HepG2 (cell line): ENCODE results near the gene HAGHL. TPM values are rescaled to one million over a fixed set of nuclear protein-coding genes. Genes with fewer than 3 reads are reported as not detected.

ENCODE experiments used
- AKAP8 ChIP-seq: sonication (generic); formaldehyde crosslinking; IDR thresholded peaks from 2 replicates; pipeline ENCODE4 v1.5.1; 2020; ENCODE audit warnings: mild to moderate bottlenecking, missing genetic modification reagents
- BORCS8-MEF2B ChIP-seq: sonication (generic); formaldehyde crosslinking; IDR thresholded peaks from 2 replicates; pipeline ENCODE4 v1.8.0; 2022; ENCODE audit warnings: mild to moderate bottlenecking, missing genetic modification reagents
- ETV5 ChIP-seq: IDR thresholded peaks from 2 replicates; pipeline ENCODE4 v1.6.1; 2018; ENCODE audit warnings: missing biosample characterization, missing genetic modification reagents, inconsistent platforms, borderline replicate concordance
- GZF1 ChIP-seq: sonication (generic); formaldehyde crosslinking; IDR thresholded peaks from 2 replicates; pipeline ENCODE4 v1.5.1; 2020; ENCODE audit warnings: mild to moderate bottlenecking, missing genetic modification reagents
- KDM5B ChIP-seq: sonication (generic); formaldehyde crosslinking; IDR thresholded peaks from 2 replicates; pipeline ENCODE4 v1.4.0; 2020; ENCODE audit warnings: missing genetic modification reagents, mild to moderate bottlenecking, borderline replicate concordance
- NBN ChIP-seq: fragments of 450-650 bp; conservative IDR thresholded peaks from 2 replicates; pipeline ENCODE4 v1.6.1; 2017
- PCBP2 ChIP-seq: fragments of 200-400 bp; formaldehyde crosslinking; optimal IDR thresholded peaks from 2 replicates; pipeline ENCODE3; 2018; ENCODE audit warnings: low read length, low read depth; ENCODE audit not compliant: poor library complexity, severe bottlenecking
- SP1 ChIP-seq, 2 experiments: fragments of 450-650 bp in 1 of 2; sonication (generic) in 1 of 2; formaldehyde crosslinking in 1 of 2; IDR thresholded peaks; 2 replicates each; pipeline versions ENCODE4 v1.4.0 to v1.6.1; 2016 to 2020; ENCODE audit warnings: missing genetic modification reagents in 1 of 2
- WIZ ChIP-seq: sonication (generic); formaldehyde crosslinking; IDR thresholded peaks from 2 replicates; pipeline ENCODE4 v1.5.1; 2020; ENCODE audit warnings: mild to moderate bottlenecking, missing genetic modification reagents
- ZNF337 ChIP-seq: sonication (generic); formaldehyde crosslinking; IDR thresholded peaks from 2 replicates; pipeline ENCODE4 v1.5.1; 2020; ENCODE audit warnings: missing genetic modification reagents, low read depth, mild to moderate bottlenecking, borderline replicate concordance
- ZNF501 ChIP-seq: sonication (generic); formaldehyde crosslinking; IDR thresholded peaks from 2 replicates; pipeline ENCODE4 v1.5.1; 2020; ENCODE audit warnings: mild to moderate bottlenecking, moderate library complexity, missing genetic modification reagents
- ZNF549 ChIP-seq: sonication (generic); formaldehyde crosslinking; IDR thresholded peaks from 2 replicates; pipeline ENCODE4 v1.5.0; 2020; ENCODE audit warnings: missing genetic modification reagents
- ZNF709 ChIP-seq: sonication (generic); formaldehyde crosslinking; IDR thresholded peaks from 2 replicates; pipeline ENCODE4 v1.5.0; 2020; ENCODE audit warnings: mild to moderate bottlenecking, missing genetic modification reagents
- ZSCAN29 ChIP-seq: sonication (generic); formaldehyde crosslinking; conservative IDR thresholded peaks from 2 replicates; pipeline ENCODE4 v1.4.0; 2020; ENCODE audit warnings: mild to moderate bottlenecking, missing genetic modification reagents
- polyA plus RNA-seq, 8 experiments: library from polyadenylated mRNA; depleted of rRNA in 3 of 8; stranded (reverse) in 7 of 8; unstranded in 1 of 8; fragments of >200 nt; fragmentation: Illumina TruSeq in 4 of 8; extraction: Trizol in 4 of 8; gene quantifications; 2 replicates each; pipeline versions ENCODE4 v1.2.1 to v1.2.3, GENCODE V29; 2011 to 2016; ENCODE audit warnings: low read depth in 4 of 8, missing spikeins in 1 of 8, mixed read lengths in 1 of 8; ENCODE audit not compliant: insufficient read depth in 1 of 8
- total RNA-seq, 5 experiments: library from RNA; depleted of rRNA; stranded (reverse); fragments of >200 nt; fragmentation: Illumina TruSeq; extraction: Trizol; gene quantifications; 2 replicates each; pipeline ENCODE4 v1.2.3, GENCODE V29; 2016; ENCODE audit warnings: low read depth in 1 of 5
- TF ChIP-seq, protein P1 (sequence below): IDR thresholded peaks from 2 replicates; pipeline ENCODE4 v1.6.1; 2018; ENCODE audit warnings: missing genetic modification reagents
- TF ChIP-seq, protein P2 (sequence below): sonication (generic); formaldehyde crosslinking; IDR thresholded peaks from 2 replicates; pipeline ENCODE4 v1.8.0; 2022; ENCODE audit warnings: missing genetic modification reagents, mild to moderate bottlenecking, inconsistent platforms, borderline replicate concordance
- TF ChIP-seq, protein P3 (sequence below): sonication (generic); IDR thresholded peaks from 2 replicates; pipeline ENCODE4 v1.6.1; 2016; ENCODE audit warnings: low read depth, borderline replicate concordance
- TF ChIP-seq, protein P4 (sequence below): sonication (generic); formaldehyde crosslinking; IDR thresholded peaks from 2 replicates; pipeline ENCODE4 v1.4.0; 2020; ENCODE audit warnings: missing genetic modification reagents
- TF ChIP-seq, protein P5 (sequence below): IDR thresholded peaks from 2 replicates; pipeline ENCODE4 v1.6.1; 2016

Gene HAGHL
- total and polyA plus RNA-seq, 2 of the 13 experiments (the other 11 are each of a cell fraction or from before 2014, with no cell fraction given): 3.4 to 8.4 TPM

DNA sequence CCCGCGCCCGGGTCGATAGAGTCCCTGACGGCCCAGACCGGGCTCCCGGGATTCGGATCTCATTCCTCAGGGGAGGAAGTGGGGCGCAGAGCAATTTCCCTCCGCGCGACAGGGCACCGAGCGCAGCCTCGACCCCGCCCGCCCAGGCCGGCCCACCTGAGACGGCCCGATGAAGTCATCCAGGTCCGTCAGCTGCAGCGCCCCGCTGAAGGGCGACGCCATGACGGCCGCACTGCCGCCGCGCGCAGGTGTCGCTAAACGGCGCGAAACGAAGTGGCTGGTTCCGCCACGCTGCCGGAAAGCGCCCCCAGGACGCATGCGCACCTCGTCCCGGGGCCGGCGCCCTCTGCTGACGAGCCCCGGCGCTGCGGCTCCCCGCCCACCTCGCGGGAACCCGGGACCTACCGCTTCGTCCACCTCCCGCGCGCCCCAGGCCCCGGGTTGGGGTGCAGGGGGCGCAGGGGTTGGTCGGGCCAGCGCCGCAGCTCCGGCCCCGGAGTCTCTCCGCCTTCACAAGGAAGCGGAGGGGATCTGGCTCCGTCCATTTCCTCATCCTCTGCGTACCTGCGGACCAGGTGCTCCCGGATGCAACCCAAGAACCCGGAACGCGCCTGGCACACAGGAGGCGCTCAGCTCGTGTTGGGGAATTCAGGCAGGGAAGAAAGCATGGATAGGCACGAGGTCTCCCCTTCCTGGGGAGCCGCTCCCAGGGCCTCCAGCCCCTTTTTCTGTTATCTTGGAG is 14.0 kb downstream of the HAGHL start, which contains the start of gene CIAO3 (continued):
- TF ChIP-seq, protein P1, sequence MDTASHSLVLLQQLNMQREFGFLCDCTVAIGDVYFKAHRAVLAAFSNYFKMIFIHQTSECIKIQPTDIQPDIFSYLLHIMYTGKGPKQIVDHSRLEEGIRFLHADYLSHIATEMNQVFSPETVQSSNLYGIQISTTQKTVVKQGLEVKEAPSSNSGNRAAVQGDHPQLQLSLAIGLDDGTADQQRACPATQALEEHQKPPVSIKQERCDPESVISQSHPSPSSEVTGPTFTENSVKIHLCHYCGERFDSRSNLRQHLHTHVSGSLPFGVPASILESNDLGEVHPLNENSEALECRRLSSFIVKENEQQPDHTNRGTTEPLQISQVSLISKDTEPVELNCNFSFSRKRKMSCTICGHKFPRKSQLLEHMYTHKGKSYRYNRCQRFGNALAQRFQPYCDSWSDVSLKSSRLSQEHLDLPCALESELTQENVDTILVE (CRISPR knock-in tag): peak; percentile 84
- no peak; the same call in 1 of the 2 replicates for TF ChIP-seq ZNF501 (CRISPR knock-in tag)
- peak; percentile 83; the same call in 1 of the 2 replicates for TF ChIP-seq KDM5B (CRISPR knock-in tag)
- peak; percentile 74; the same call in 1 of the 2 replicates for TF ChIP-seq ZSCAN29 (CRISPR knock-in tag)
- TF ChIP-seq NBN: no peak
- TF ChIP-seq ZNF549 (CRISPR knock-in tag): no peak
- TF ChIP-seq ZNF337: no peak
- 0 out of 2 replicates have a peak, but pooled peaks have one; percentile 24 for TF ChIP-seq BORCS8-MEF2B (CRISPR knock-in tag)
- TF ChIP-seq GZF1 (CRISPR knock-in tag): peak; percentile 54; the same call in 1 of the 2 replicates
- no peak for TF ChIP-seq SP1 (IDR thresholded peaks at IDR 0.05)
- peak; percentile 76 for TF ChIP-seq SP1 (CRISPR knock-in tag; IDR thresholded peaks at IDR 0.05)
- TF ChIP-seq, protein P2, sequence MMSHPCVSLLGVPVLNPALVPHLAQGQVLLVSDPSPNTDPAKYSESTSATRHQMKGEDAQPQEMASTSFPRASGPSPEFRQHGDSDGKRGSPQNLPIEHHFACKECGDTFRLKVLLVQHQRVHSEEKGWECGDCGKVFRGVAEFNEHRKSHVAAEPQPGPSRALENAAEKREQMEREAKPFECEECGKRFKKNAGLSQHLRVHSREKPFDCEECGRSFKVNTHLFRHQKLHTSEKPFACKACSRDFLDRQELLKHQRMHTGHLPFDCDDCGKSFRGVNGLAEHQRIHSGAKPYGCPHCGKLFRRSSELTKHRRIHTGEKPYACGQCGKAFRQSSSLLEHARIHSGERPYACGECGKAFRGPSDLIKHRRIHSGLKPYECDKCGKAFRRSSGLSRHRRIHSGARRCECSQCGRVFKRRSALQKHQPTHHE (CRISPR knock-in tag): no peak; the same call in 1 of the 2 replicates
- TF ChIP-seq, protein P3, sequence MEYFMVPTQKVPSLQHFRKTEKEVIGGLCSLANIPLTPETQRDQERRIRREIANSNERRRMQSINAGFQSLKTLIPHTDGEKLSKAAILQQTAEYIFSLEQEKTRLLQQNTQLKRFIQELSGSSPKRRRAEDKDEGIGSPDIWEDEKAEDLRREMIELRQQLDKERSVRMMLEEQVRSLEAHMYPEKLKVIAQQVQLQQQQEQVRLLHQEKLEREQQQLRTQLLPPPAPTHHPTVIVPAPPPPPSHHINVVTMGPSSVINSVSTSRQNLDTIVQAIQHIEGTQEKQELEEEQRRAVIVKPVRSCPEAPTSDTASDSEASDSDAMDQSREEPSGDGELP: peak; percentile 90; the same call in 1 of the 2 replicates
- no peak for TF ChIP-seq PCBP2
- TF ChIP-seq ETV5 (CRISPR knock-in tag): peak; percentile 44
- TF ChIP-seq WIZ (CRISPR knock-in tag): no peak
- TF ChIP-seq, protein P4, sequence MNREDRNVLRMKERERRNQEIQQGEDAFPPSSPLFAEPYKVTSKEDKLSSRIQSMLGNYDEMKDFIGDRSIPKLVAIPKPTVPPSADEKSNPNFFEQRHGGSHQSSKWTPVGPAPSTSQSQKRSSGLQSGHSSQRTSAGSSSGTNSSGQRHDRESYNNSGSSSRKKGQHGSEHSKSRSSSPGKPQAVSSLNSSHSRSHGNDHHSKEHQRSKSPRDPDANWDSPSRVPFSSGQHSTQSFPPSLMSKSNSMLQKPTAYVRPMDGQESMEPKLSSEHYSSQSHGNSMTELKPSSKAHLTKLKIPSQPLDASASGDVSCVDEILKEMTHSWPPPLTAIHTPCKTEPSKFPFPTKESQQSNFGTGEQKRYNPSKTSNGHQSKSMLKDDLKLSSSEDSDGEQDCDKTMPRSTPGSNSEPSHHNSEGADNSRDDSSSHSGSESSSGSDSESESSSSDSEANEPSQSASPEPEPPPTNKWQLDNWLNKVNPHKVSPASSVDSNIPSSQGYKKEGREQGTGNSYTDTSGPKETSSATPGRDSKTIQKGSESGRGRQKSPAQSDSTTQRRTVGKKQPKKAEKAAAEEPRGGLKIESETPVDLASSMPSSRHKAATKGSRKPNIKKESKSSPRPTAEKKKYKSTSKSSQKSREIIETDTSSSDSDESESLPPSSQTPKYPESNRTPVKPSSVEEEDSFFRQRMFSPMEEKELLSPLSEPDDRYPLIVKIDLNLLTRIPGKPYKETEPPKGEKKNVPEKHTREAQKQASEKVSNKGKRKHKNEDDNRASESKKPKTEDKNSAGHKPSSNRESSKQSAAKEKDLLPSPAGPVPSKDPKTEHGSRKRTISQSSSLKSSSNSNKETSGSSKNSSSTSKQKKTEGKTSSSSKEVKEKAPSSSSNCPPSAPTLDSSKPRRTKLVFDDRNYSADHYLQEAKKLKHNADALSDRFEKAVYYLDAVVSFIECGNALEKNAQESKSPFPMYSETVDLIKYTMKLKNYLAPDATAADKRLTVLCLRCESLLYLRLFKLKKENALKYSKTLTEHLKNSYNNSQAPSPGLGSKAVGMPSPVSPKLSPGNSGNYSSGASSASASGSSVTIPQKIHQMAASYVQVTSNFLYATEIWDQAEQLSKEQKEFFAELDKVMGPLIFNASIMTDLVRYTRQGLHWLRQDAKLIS (CRISPR knock-in tag): peak; percentile 58; the same call in 1 of the 2 replicates
- TF ChIP-seq, protein P5, sequence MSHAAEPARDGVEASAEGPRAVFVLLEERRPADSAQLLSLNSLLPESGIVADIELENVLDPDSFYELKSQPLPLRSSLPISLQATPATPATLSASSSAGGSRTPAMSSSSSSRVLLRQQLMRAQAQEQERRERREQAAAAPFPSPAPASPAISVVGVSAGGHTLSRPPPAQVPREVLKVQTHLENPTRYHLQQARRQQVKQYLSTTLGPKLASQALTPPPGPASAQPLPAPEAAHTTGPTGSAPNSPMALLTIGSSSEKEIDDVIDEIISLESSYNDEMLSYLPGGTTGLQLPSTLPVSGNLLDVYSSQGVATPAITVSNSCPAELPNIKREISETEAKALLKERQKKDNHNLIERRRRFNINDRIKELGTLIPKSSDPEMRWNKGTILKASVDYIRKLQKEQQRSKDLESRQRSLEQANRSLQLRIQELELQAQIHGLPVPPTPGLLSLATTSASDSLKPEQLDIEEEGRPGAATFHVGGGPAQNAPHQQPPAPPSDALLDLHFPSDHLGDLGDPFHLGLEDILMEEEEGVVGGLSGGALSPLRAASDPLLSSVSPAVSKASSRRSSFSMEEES (CRISPR knock-in tag): peak; percentile 51; the same call in 1 of the 2 replicates
- TF ChIP-seq ZNF709 (CRISPR knock-in tag): 0 out of 2 replicates have a peak, but pooled peaks have one; percentile 63
- peak; percentile 90; the same call in 1 of the 2 replicates for TF ChIP-seq AKAP8 (CRISPR knock-in tag)
